Measurements from ENCODE around the gene SKIDA1.
"Not testable (repeated sequence)": the region's sequence is repeated elsewhere in the genome, so short reads cannot be mapped to it uniquely, and the experiment has no call there.

Gene SKIDA1

GRCh38 chr10:21525367-21526187 is at the start of gene SKIDA1:
TSS of gene SKIDA1 (minus strand) at chr10:21525682. CDS start at chr10:21517822, 7,860 bp downstream.
- DNase-seq (ENCODE audit: low read depth): peak; percentile 87

- DNase-seq (ENCODE audit: low read depth): not testable (repeated sequence)
Observed at GRCh38 chr10:21574514-21574913, 49.0 kb upstream of the SKIDA1 start.

- DNase-seq (ENCODE audit: low read depth): peak; percentile 43
Observed at GRCh38 chr10:21572578-21572977, 47.1 kb upstream of the SKIDA1 start.

GRCh38 chr10:21570761-21571521 is 45.5 kb upstream of the SKIDA1 start:
- no peak for DNase-seq (ENCODE audit: low read depth)

GRCh38 chr10:21558984-21559383 is 33.5 kb upstream of the SKIDA1 start:
- DNase-seq (ENCODE audit: low read depth): not testable (repeated sequence)

GRCh38 chr10:21556527-21556926 is 31.0 kb upstream of the SKIDA1 start:
- DNase-seq (ENCODE audit: low read depth): no peak

- DNase-seq (ENCODE audit: low read depth): no peak
Observed at GRCh38 chr10:21552638-21553037, 27.2 kb upstream of the SKIDA1 start.

GRCh38 chr10:21547246-21547645 is 21.8 kb upstream of the SKIDA1 start:
- no peak for DNase-seq (ENCODE audit: low read depth)

GRCh38 chr10:21540701-21541100 is 15.2 kb upstream of the SKIDA1 start:
- not testable (repeated sequence) for DNase-seq (ENCODE audit: low read depth)

- DNase-seq (ENCODE audit: low read depth): no peak
Observed at GRCh38 chr10:21536874-21537273, 11.4 kb upstream of the SKIDA1 start.

GRCh38 chr10:21535976-21536375 is 10.5 kb upstream of the SKIDA1 start:
- DNase-seq (ENCODE audit: low read depth): not testable (repeated sequence)

- no peak for DNase-seq (ENCODE audit: low read depth)
Observed at GRCh38 chr10:21535494-21535965, 10.0 kb upstream of the SKIDA1 start.

GRCh38 chr10:21534604-21535493 is 9.4 kb upstream of the SKIDA1 start:
- DNase-seq (ENCODE audit: low read depth): peak; percentile 70

GRCh38 chr10:21534280-21534586 is 8.8 kb upstream of the SKIDA1 start:
- DNase-seq (ENCODE audit: low read depth): no peak

GRCh38 chr10:21533467-21534279 is 8.2 kb upstream of the SKIDA1 start, which contains the start of gene MLLT10:
TSS of gene MLLT10 (plus strand) at chr10:21534232. CDS start at chr10:21534645, 413 bp downstream.
- peak; percentile 95 for DNase-seq (ENCODE audit: low read depth)

GRCh38 chr10:21532694-21533466 is 7.4 kb upstream of the SKIDA1 start:
- DNase-seq (ENCODE audit: low read depth): no peak

- DNase-seq (ENCODE audit: low read depth): peak; percentile 49
Observed at GRCh38 chr10:21531164-21531563, 5.7 kb upstream of the SKIDA1 start.

- no peak for DNase-seq (ENCODE audit: low read depth)
Observed at GRCh38 chr10:21530641-21531040, 5.2 kb upstream of the SKIDA1 start.

- DNase-seq (ENCODE audit: low read depth): no peak
Observed at GRCh38 chr10:21530168-21530567, 4.7 kb upstream of the SKIDA1 start.

All from ELR (cell line).